ENCODE measurements around the gene EVL. TPM values are rescaled to one million over a fixed set of nuclear protein-coding genes. Genes with fewer than 3 reads are reported as not detected.

The EVL gene
- total and polyA plus RNA-seq, 10 of the 15 experiments (the other 5 are each of a cell fraction or from before 2014, with no cell fraction given) = 11.9 to 341 (median 89.8) TPM

DNA sequence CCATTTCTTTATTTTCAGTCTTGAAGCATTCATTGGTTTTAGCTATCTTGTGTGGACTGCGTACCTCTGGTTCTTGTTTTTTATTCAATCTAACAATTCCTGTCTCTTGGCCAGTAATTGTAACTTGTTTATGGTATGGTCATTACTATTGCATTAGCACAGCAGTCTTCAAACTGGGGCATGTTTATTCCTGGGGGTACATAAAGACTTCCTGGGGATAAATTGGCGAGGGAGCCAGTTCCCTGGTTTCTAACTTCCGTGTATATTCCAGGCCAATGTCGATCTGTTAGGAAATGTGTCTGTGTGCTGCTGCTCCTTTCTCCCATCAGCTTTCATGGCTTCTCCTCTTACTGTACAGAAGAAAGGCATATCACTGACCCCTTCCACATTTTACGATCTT, 13.7 kb upstream of the EVL start (continued):
- TF ChIP-seq, protein P1, sequence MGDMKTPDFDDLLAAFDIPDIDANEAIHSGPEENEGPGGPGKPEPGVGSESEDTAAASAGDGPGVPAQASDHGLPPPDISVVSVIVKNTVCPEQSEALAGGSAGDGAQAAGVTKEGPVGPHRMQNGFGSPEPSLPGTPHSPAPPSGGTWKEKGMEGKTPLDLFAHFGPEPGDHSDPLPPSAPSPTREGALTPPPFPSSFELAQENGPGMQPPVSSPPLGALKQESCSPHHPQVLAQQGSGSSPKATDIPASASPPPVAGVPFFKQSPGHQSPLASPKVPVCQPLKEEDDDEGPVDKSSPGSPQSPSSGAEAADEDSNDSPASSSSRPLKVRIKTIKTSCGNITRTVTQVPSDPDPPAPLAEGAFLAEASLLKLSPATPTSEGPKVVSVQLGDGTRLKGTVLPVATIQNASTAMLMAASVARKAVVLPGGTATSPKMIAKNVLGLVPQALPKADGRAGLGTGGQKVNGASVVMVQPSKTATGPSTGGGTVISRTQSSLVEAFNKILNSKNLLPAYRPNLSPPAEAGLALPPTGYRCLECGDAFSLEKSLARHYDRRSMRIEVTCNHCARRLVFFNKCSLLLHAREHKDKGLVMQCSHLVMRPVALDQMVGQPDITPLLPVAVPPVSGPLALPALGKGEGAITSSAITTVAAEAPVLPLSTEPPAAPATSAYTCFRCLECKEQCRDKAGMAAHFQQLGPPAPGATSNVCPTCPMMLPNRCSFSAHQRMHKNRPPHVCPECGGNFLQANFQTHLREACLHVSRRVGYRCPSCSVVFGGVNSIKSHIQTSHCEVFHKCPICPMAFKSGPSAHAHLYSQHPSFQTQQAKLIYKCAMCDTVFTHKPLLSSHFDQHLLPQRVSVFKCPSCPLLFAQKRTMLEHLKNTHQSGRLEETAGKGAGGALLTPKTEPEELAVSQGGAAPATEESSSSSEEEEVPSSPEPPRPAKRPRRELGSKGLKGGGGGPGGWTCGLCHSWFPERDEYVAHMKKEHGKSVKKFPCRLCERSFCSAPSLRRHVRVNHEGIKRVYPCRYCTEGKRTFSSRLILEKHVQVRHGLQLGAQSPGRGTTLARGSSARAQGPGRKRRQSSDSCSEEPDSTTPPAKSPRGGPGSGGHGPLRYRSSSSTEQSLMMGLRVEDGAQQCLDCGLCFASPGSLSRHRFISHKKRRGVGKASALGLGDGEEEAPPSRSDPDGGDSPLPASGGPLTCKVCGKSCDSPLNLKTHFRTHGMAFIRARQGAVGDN (IDR thresholded peaks at IDR 0.05) = no peak

DNA sequence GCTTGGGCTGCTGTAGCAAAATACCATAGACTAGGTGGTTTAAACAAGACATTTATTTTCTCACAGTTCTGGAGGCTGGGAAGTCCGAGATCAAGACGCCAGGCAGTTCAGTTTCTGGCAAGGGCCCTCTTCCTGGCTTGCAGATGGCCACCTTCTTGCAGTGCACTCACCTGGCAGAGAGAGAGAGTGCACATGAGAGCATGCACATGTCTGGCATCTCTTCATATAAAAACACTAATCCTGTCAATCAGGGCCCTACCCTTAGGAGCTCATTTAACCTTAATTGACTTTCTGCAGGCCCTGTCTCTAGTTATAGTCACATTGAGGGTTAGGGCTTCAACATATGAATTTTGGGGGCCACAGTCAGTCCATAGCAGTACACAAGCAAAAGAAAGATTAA, 12.4 kb upstream of the EVL start:
- ATAC-seq (no peak), DNase-seq (ENCODE audit: low read depth, low spot score) (no peak), FAIRE-seq (no peak)
- ChIA-PET POLR2A (interaction anchor here (0.6 kb wide), 1 partner anchor 53 kb away, joined by 3 read pairs; no protein-coding TSS in a partner anchor), RAD21 (ENCODE audit: unreplicated experiment) (interaction anchor here (0.6 kb wide), 1 partner anchor 52 kb away, joined by 4 read pairs; no protein-coding TSS in a partner anchor), SMC1A (ENCODE audit: uncharacterized antibody, unreplicated experiment) (interaction anchor here (1.0 to 2.3 kb wide), 8 partner anchors 8 to 140 kb away, joined by 3 to 9 read pairs (median 4); no protein-coding TSS in a partner anchor), CTCF (interaction anchor here (1.2 to 10.0 kb wide), 5 partner anchors 9 to 140 kb away, joined by 5 to 156 read pairs (median 16); partner anchors contain the start of gene EVL)
- H3K4me2 ChIP-seq (ENCODE audit: control insufficient read depth, insufficient read depth) = no peak overlapping the region
- H3K27me3 ChIP-seq (replicated peaks in 1 of 2; ENCODE audit: control insufficient read depth in 2 of 2, insufficient read depth in 2 of 2, low read length in 1 of 2) = no peaks in the 10 kb centered on the region
- in situ Hi-C loops (cut with MboI) = no loop called here
- H3K9ac ChIP-seq (ENCODE audit: control insufficient read depth, insufficient read depth, low read length) = no peak overlapping the region
- H2AFZ ChIP-seq (ENCODE audit: control insufficient read depth, low read depth, low read length) = no peak overlapping the region
- BruUV-seq (replicated peaks) = no TSS peak
- no peaks in the 10 kb centered on the region for H3K79me2 ChIP-seq (ENCODE audit: control insufficient read depth, insufficient read depth, low read length)
- H4K20me1 ChIP-seq (ENCODE audit: control insufficient read depth, insufficient read depth) = no peaks in the 10 kb centered on the region
- intact Hi-C loops (cut with micrococcal nuclease; ENCODE audit: unreplicated experiment) = no loop called here
- H3K27ac ChIP-seq (ENCODE audit: control insufficient read depth, insufficient read depth) = no peak overlapping the region
- 26% methylated on average over 2 of the region's 2 CpGs for WGBS (ENCODE audit: insufficient coverage, insufficient replicate concordance, low lambda C conversion rate, missing lambda C conversion rate)
- no peaks in the 10 kb centered on the region for H3K36me3 ChIP-seq (ENCODE audit: control insufficient read depth in 2 of 2, insufficient read depth in 2 of 2, low read length in 1 of 2)
- no peaks in the 10 kb centered on the region; the same call in 2 of the 3 replicates for H3K9me3 ChIP-seq (replicated peaks; ENCODE audit: control insufficient read depth, insufficient read depth, low read length)
- H3K4me3 ChIP-seq = no peak overlapping the region
- H3K4me1 ChIP-seq (ENCODE audit: control insufficient read depth, insufficient read depth, low read length) = peaks cover 11% of the 10 kb centered on the region
- no peak for TF ChIP-seq ZSCAN29 (IDR thresholded peaks at IDR 0.05)
- TF ChIP-seq IKZF2 (IDR thresholded peaks at IDR 0.05) = no peak
- no peak for TF ChIP-seq LARP7 (IDR thresholded peaks at IDR 0.05)
- no peak for TF ChIP-seq YY1 (IDR thresholded peaks at IDR 0.05; ENCODE audit: low read depth, low read length)
- no peak for TF ChIP-seq SREBF2 (IDR thresholded peaks at IDR 0.05; ENCODE audit: low read length)
- no peak for TF ChIP-seq BCL11A (IDR thresholded peaks at IDR 0.05; ENCODE audit: low read depth, low read length)
- no peak for TF ChIP-seq MEF2B (IDR thresholded peaks at IDR 0.05; ENCODE audit: partially characterized antibody, poor library complexity, severe bottlenecking)
- TF ChIP-seq NFXL1 (IDR thresholded peaks at IDR 0.05; ENCODE audit: borderline replicate concordance) = no peak
- TF ChIP-seq POLR2AphosphoS5 (IDR thresholded peaks at IDR 0.05; ENCODE audit: low read length) = no peak
- no peak for TF ChIP-seq RUNX3 (IDR thresholded peaks at IDR 0.05; ENCODE audit: low read length)
- TF ChIP-seq, protein P2, sequence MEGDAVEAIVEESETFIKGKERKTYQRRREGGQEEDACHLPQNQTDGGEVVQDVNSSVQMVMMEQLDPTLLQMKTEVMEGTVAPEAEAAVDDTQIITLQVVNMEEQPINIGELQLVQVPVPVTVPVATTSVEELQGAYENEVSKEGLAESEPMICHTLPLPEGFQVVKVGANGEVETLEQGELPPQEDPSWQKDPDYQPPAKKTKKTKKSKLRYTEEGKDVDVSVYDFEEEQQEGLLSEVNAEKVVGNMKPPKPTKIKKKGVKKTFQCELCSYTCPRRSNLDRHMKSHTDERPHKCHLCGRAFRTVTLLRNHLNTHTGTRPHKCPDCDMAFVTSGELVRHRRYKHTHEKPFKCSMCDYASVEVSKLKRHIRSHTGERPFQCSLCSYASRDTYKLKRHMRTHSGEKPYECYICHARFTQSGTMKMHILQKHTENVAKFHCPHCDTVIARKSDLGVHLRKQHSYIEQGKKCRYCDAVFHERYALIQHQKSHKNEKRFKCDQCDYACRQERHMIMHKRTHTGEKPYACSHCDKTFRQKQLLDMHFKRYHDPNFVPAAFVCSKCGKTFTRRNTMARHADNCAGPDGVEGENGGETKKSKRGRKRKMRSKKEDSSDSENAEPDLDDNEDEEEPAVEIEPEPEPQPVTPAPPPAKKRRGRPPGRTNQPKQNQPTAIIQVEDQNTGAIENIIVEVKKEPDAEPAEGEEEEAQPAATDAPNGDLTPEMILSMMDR (IDR thresholded peaks at IDR 0.05 in 2 of 3, conservative IDR thresholded peaks at IDR 0.05 in 1 of 3; ENCODE audit: control insufficient read depth in 2 of 3, extremely low read depth in 1 of 3, insufficient read depth in 1 of 3, low read depth in 3 of 3, low read length in 3 of 3) = no peak
- TF ChIP-seq EGR1 (IDR thresholded peaks at IDR 0.05; ENCODE audit: borderline replicate concordance in 1 of 2, low read depth in 2 of 2, low read length in 2 of 2) = no peak
- TF ChIP-seq, protein P3, sequence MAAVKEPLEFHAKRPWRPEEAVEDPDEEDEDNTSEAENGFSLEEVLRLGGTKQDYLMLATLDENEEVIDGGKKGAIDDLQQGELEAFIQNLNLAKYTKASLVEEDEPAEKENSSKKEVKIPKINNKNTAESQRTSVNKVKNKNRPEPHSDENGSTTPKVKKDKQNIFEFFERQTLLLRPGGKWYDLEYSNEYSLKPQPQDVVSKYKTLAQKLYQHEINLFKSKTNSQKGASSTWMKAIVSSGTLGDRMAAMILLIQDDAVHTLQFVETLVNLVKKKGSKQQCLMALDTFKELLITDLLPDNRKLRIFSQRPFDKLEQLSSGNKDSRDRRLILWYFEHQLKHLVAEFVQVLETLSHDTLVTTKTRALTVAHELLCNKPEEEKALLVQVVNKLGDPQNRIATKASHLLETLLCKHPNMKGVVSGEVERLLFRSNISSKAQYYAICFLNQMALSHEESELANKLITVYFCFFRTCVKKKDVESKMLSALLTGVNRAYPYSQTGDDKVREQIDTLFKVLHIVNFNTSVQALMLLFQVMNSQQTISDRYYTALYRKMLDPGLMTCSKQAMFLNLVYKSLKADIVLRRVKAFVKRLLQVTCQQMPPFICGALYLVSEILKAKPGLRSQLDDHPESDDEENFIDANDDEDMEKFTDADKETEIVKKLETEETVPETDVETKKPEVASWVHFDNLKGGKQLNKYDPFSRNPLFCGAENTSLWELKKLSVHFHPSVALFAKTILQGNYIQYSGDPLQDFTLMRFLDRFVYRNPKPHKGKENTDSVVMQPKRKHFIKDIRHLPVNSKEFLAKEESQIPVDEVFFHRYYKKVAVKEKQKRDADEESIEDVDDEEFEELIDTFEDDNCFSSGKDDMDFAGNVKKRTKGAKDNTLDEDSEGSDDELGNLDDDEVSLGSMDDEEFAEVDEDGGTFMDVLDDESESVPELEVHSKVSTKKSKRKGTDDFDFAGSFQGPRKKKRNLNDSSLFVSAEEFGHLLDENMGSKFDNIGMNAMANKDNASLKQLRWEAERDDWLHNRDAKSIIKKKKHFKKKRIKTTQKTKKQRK (IDR thresholded peaks at IDR 0.05; ENCODE audit: low read depth, low read length) = no peak
- no peak for TF ChIP-seq CHD4 (IDR thresholded peaks at IDR 0.05)

Data from GM12878 (cell line).